ENCODE data around the gene COX7A2.

DNA sequence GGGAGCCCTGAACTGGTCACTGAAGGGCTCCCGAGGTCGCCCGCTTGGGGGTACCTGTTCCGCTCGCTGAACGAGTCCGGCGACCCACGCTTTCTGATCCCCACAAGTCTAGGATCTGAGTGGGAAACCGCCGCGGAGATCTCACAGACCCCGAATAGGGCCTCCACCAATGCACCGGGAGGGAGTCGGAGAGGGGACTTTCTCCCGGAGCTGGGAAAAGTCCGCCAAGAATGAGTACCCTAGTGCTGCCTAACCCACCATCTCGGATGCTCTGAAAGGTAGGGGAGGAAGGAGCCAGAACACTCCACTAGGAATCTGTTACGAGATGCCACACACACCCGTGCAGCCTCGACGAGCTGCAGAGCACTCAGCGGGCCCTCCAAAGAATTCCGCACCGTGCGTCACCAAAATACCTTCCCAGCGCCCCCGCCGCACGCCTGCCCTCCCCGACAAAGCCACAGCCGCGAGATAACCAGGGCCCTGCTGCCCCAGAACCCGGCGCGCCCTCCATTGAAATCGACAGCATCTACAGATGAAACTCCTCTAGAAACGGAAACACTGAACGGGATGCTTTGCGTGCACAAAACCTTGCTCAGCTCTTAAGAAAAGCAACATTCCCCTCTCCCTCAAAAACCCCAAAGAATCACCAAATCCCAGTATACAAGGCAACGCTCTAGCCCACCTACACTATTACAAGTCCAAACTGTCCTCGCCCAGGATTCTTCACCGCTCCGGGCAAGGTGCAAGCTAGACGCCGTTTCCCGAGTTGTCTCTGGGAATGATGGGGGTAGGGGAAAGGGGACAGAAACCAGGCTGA lies 38.4 kb downstream of the COX7A2 start:
- TF ChIP-seq, protein P1, sequence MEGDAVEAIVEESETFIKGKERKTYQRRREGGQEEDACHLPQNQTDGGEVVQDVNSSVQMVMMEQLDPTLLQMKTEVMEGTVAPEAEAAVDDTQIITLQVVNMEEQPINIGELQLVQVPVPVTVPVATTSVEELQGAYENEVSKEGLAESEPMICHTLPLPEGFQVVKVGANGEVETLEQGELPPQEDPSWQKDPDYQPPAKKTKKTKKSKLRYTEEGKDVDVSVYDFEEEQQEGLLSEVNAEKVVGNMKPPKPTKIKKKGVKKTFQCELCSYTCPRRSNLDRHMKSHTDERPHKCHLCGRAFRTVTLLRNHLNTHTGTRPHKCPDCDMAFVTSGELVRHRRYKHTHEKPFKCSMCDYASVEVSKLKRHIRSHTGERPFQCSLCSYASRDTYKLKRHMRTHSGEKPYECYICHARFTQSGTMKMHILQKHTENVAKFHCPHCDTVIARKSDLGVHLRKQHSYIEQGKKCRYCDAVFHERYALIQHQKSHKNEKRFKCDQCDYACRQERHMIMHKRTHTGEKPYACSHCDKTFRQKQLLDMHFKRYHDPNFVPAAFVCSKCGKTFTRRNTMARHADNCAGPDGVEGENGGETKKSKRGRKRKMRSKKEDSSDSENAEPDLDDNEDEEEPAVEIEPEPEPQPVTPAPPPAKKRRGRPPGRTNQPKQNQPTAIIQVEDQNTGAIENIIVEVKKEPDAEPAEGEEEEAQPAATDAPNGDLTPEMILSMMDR (IDR thresholded peaks at IDR 0.05; ENCODE audit: borderline replicate concordance, extremely low read depth, low read length, poor library complexity, severe bottlenecking) = no peak
- TF ChIP-seq EZH2 (IDR thresholded peaks at IDR 0.05; ENCODE audit: borderline replicate concordance, low read depth, low read length, severe bottlenecking) = no peak
